IMR-90 (cell line): ENCODE measurements around the gene ZNF514. TPM values are rescaled to one million over a fixed set of nuclear protein-coding genes. Genes with fewer than 3 reads are reported as not detected.

Experiments used
- ATAC-seq: fragments of 200-7000 bp; cut with Tn5 transposase; 2 replicates; pipeline ENCODE4 v1.9.1; 2020; ENCODE audit warnings: low read depth, mild to moderate bottlenecking, moderate library complexity
- BruUV-seq: library from RNA; stranded (reverse); fragments of 400-500 nt; replicated peaks from 2 replicates; lab custom pipeline; 2021; lab: Mats Ljungman, UMichigan
- CTCF ChIA-PET: fragments of 300-600 bp; formaldehyde crosslinking; extraction: SDS; loops from one replicate; lab custom pipeline; 2021; ENCODE audit warnings: antibody characterized with exemption; lab: Yijun Ruan, JAX
- POLR2A ChIA-PET: fragments of 300-600 bp; sonication (Branson Sonifier 250); formaldehyde crosslinking; loops from one replicate; lab custom pipeline; 2022; ENCODE audit warnings: antibody characterized with exemption; ENCODE audit not compliant: unreplicated experiment; lab: Charles Lee
- DNase-seq: peaks from one replicate; pipeline ENCODE4 v3.0.0; 2013
- H2AFZ ChIP-seq: replicated peaks from 2 replicates; pipeline ENCODE3; 2013; ENCODE audit warnings: low read length, mild to moderate bottlenecking; ENCODE audit not compliant: poor library complexity
- H2AK5ac ChIP-seq: 2 replicates; pipeline ENCODE4 v1.6.1; 2013; ENCODE audit warnings: low read depth, low read length, inconsistent platforms
- H2AK9ac ChIP-seq: replicated peaks from 2 replicates; pipeline ENCODE3; 2013; ENCODE audit warnings: mild to moderate bottlenecking, low read depth, low read length, moderate library complexity; ENCODE audit not compliant: poor library complexity
- H2BK120ac ChIP-seq: 2 replicates; pipeline ENCODE4 v1.6.1; 2013; ENCODE audit warnings: low read depth, low read length, inconsistent platforms
- H2BK15ac ChIP-seq: 3 replicates; pipeline ENCODE4 v1.6.1; 2013; ENCODE audit warnings: low read depth, low read length, inconsistent platforms
- H2BK20ac ChIP-seq: 2 replicates; pipeline ENCODE4 v1.6.1; 2013; ENCODE audit warnings: low read depth, mild to moderate bottlenecking, inconsistent platforms, low read length, moderate library complexity
- H2BK5ac ChIP-seq: 2 replicates; pipeline ENCODE4 v1.6.1; 2013; ENCODE audit warnings: mild to moderate bottlenecking, low read depth, low read length, inconsistent platforms; ENCODE audit not compliant: poor library complexity, severe bottlenecking
- H3K14ac ChIP-seq: replicated peaks from 2 replicates; pipeline ENCODE4 v1.6.1; 2013; ENCODE audit warnings: low read depth, low read length, inconsistent platforms
- H3K18ac ChIP-seq: 2 replicates; pipeline ENCODE4 v1.6.1; 2013; ENCODE audit warnings: low read depth, low read length, control low read depth
- H3K23ac ChIP-seq: 2 replicates; pipeline ENCODE4 v1.6.1; 2013; ENCODE audit warnings: low read depth, low read length, inconsistent platforms
- H3K27ac ChIP-seq: 2 replicates; pipeline ENCODE4 v1.5.1; 2013; ENCODE audit warnings: mild to moderate bottlenecking, control low read depth, low read length; ENCODE audit not compliant: insufficient read depth
- H3K27me3 ChIP-seq: 2 replicates; pipeline ENCODE4 v1.6.1; 2013; ENCODE audit warnings: low read length; ENCODE audit not compliant: control insufficient read depth, insufficient read depth
- H3K36me3 ChIP-seq: 2 replicates; pipeline ENCODE4 v1.6.1; 2013; ENCODE audit warnings: low read length, mixed read lengths; ENCODE audit not compliant: control insufficient read depth, insufficient read depth
- H3K4ac ChIP-seq: 2 replicates; pipeline ENCODE4 v1.6.1; 2013; ENCODE audit warnings: low read depth, low read length, inconsistent platforms
- H3K4me1 ChIP-seq: 2 replicates; pipeline ENCODE4 v1.6.1; 2013; ENCODE audit warnings: low read length, mixed read lengths; ENCODE audit not compliant: control insufficient read depth, insufficient read depth
- H3K4me2 ChIP-seq: 2 replicates; pipeline ENCODE4 v1.6.1; 2013; ENCODE audit warnings: low read depth, mild to moderate bottlenecking, control low read depth, low read length, moderate library complexity
- H3K4me3 ChIP-seq: 2 replicates; pipeline ENCODE4 v1.5.1; 2013; ENCODE audit warnings: low read depth, mild to moderate bottlenecking, control low read depth, low read length, moderate library complexity; ENCODE audit not compliant: insufficient read depth
- H3K56ac ChIP-seq: 2 replicates; pipeline ENCODE4 v1.6.1; 2013; ENCODE audit warnings: low read length, inconsistent platforms; ENCODE audit not compliant: insufficient read depth; ENCODE audit errors: extremely low read depth
- H3K79me1 ChIP-seq, 2 experiments: 2 replicates each; pipeline ENCODE4 v1.6.1; 2013; ENCODE audit warnings: low read length in 2 of 2, inconsistent platforms in 1 of 2, low read depth in 1 of 2
- H3K9ac ChIP-seq: 2 replicates; pipeline ENCODE4 v1.6.1; 2013; ENCODE audit warnings: low read depth, low read length, control low read depth
- H3K9me1 ChIP-seq: 2 replicates; pipeline ENCODE4 v1.6.1; 2013; ENCODE audit warnings: low read length, inconsistent platforms; ENCODE audit not compliant: insufficient read depth
- H3K9me3 ChIP-seq: 2 replicates; pipeline ENCODE4 v1.6.1; 2013; ENCODE audit warnings: low read length; ENCODE audit not compliant: control insufficient read depth, insufficient read depth
- H4K20me1 ChIP-seq: 2 replicates; pipeline ENCODE4 v1.6.1; 2013; ENCODE audit warnings: low read length, inconsistent platforms; ENCODE audit not compliant: insufficient read depth
- H4K5ac ChIP-seq: 2 replicates; pipeline ENCODE4 v1.6.1; 2013; ENCODE audit warnings: mild to moderate bottlenecking, low read depth, low read length, control low read depth
- H4K8ac ChIP-seq, 2 experiments: 2 replicates each; pipeline ENCODE4 v1.6.1; 2013; ENCODE audit warnings: low read depth in 2 of 2, low read length in 2 of 2, control low read depth in 1 of 2, inconsistent platforms in 1 of 2
- H4K91ac ChIP-seq: 2 replicates; pipeline ENCODE4 v1.6.1; 2013; ENCODE audit warnings: low read depth, low read length, inconsistent platforms; ENCODE audit not compliant: insufficient read depth
- BHLHE40 ChIP-seq: fragments of 150-350 bp; IDR thresholded peaks from 2 replicates; pipeline ENCODE4 v1.6.1; 2016; ENCODE audit warnings: mild to moderate bottlenecking, low read depth, low read length
- CEBPB ChIP-seq: IDR thresholded peaks from 2 replicates; pipeline ENCODE4 v1.6.1; 2012; ENCODE audit warnings: low read depth, low read length, improper control_type of control experiment
- CHD1 ChIP-seq: IDR thresholded peaks from 2 replicates; pipeline ENCODE4 v1.6.1; 2012; ENCODE audit warnings: low read depth, low read length, improper control_type of control experiment
- ELK1 ChIP-seq: fragments of 150-350 bp; IDR thresholded peaks from 2 replicates; pipeline ENCODE4 v1.6.1; 2016; ENCODE audit warnings: low read depth, mild to moderate bottlenecking, low read length, moderate library complexity, borderline replicate concordance
- FOS ChIP-seq: fragments of 150-350 bp; IDR thresholded peaks from 2 replicates; pipeline ENCODE4 v1.6.1; 2016; ENCODE audit warnings: low read depth, low read length
- MAFK ChIP-seq: IDR thresholded peaks from 2 replicates; pipeline ENCODE4 v1.6.1; 2012; ENCODE audit warnings: low read depth, low read length, improper control_type of control experiment
- MAZ ChIP-seq: IDR thresholded peaks from 2 replicates; pipeline ENCODE4 v1.6.1; 2012; ENCODE audit warnings: low read depth, mild to moderate bottlenecking, low read length, improper control_type of control experiment, moderate library complexity, borderline replicate concordance
- MXI1 ChIP-seq: IDR thresholded peaks from 2 replicates; pipeline ENCODE4 v1.6.1; 2012; ENCODE audit warnings: low read depth, mild to moderate bottlenecking, low read length, moderate library complexity, borderline replicate concordance
- NFE2L2 ChIP-seq: fragments of 150-350 bp; IDR thresholded peaks from 2 replicates; pipeline ENCODE4 v1.6.1; 2016; ENCODE audit warnings: low read depth, mild to moderate bottlenecking, low read length
- POLR2A ChIP-seq: IDR thresholded peaks from 2 replicates; pipeline ENCODE4 v1.6.1; 2012; ENCODE audit warnings: mild to moderate bottlenecking, low read depth, low read length
- RAD21 ChIP-seq: IDR thresholded peaks from 2 replicates; pipeline ENCODE4 v1.6.1; 2012; ENCODE audit warnings: low read length, improper control_type of control experiment
- RCOR1 ChIP-seq: IDR thresholded peaks from 2 replicates; pipeline ENCODE4 v1.6.1; 2012; ENCODE audit warnings: mild to moderate bottlenecking, low read length, improper control_type of control experiment; ENCODE audit not compliant: insufficient replicate concordance
- RFX5 ChIP-seq: IDR thresholded peaks from 2 replicates; pipeline ENCODE4 v1.8.0; 2012; ENCODE audit warnings: low read depth, mild to moderate bottlenecking, low read length, moderate library complexity
- SMC3 ChIP-seq: fragments of 150-350 bp; IDR thresholded peaks from 2 replicates; pipeline ENCODE4 v1.6.1; 2016; ENCODE audit warnings: low read depth, mild to moderate bottlenecking, antibody characterized with exemption, low read length, moderate library complexity
- WGBS, 2 experiments: methylation state at CpG; one replicate each; pipeline versions ENCODE4 v1.1.5 to v1.1.7; 2013; ENCODE audit warnings: missing lambda C conversion rate in 2 of 2; ENCODE audit not compliant: insufficient read length in 1 of 2; ENCODE audit errors: extremely low coverage in 2 of 2; 5-methylcytosine and 5-hydroxymethylcytosine counted together
- dilution Hi-C: fragments of 300-500 bp; cut with HindIII; formaldehyde crosslinking; loops from one replicate; pipeline ENCODE4 v1.14.3; 2018; ENCODE audit warnings: low sequenced_read_pairs; ENCODE audit not compliant: unreplicated experiment
- in situ Hi-C: fragments of 300-500 bp; cut with MboI; formaldehyde crosslinking; loops from 3 replicates; pipeline ENCODE4 v1.14.3; 2019; ENCODE audit warnings: low sequenced_read_pairs, inconsistent platforms, mixed read lengths
- intact Hi-C: fragments of 100-400 bp; cut with micrococcal nuclease; formaldehyde crosslinking; loops from 2 replicates; pipeline ENCODE4 v1.10.0; 2022
- polyA plus RNA-seq, 3 experiments: library from polyadenylated mRNA; depleted of rRNA; stranded (reverse); fragments of >200 nt; gene quantifications; 2 replicates each; pipeline ENCODE4 v1.2.3, GENCODE V29; 2012; ENCODE audit warnings: low replicate concordance in 1 of 3
- total RNA-seq: library from RNA; depleted of rRNA; stranded (reverse); fragments of >200 nt; gene quantifications from 2 replicates; pipeline ENCODE4 v1.2.3, GENCODE V29; 2012
- TF ChIP-seq, protein P1 (sequence below): conservative IDR thresholded peaks from 2 replicates; pipeline ENCODE4 v1.5.1; 2012; ENCODE audit warnings: mild to moderate bottlenecking, low read depth, low read length, improper control_type of control experiment
- TF ChIP-seq, protein P2 (sequence below): fragments of 150-350 bp; IDR thresholded peaks from 2 replicates; pipeline ENCODE4 v1.6.1; 2017; ENCODE audit warnings: mild to moderate bottlenecking, antibody characterized with exemption, low read length, low read depth

ZNF514 gene
- total and polyA plus RNA-seq, 2 of the 4 experiments (the other 2 are of a cell fraction) = 5.3 to 6.5 TPM

DNA sequence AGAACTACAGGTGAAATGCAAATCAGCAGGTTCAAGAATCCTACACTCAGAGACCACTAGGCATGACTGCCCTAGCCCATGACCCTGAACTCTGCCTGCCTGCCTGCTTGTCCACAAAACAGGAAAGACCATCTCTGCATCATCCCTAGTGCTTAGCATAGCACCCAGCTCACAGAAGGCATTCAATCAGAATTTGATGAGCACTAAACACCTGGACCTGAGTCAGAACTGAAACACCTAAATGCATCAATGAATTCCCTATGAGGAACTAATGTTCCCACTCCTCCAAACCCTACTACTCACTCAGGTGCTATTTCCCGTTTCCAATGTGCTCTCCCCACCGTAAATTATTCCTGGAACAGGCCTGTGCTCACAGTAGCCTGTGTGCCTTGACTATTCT is 59.7 kb downstream of the ZNF514 start:
- Histone ChIP-seq H3K79me1 (no peaks in the 10 kb centered on the region), H2BK5ac (no peak overlapping the region), H3K4me2 (no peak overlapping the region), H3K27ac (no peak overlapping the region), H2AK9ac (no peak overlapping the region), H3K27me3 (no peaks in the 10 kb centered on the region), H3K9me3 (no peaks in the 10 kb centered on the region), H2BK120ac (no peak overlapping the region), H3K4ac (no peak overlapping the region), H2AFZ (no peak overlapping the region), H3K9me1 (no peaks in the 10 kb centered on the region), H3K18ac (no peak overlapping the region), H3K9ac (no peak overlapping the region), H2BK15ac (no peak overlapping the region), H3K4me3 (no peak overlapping the region), H3K36me3 (peaks cover 21% of the 10 kb centered on the region), H4K5ac (no peak overlapping the region), H3K56ac (no peak overlapping the region), H3K23ac (no peak overlapping the region), H3K4me1 (no peaks in the 10 kb centered on the region), H2AK5ac (no peak overlapping the region), H3K14ac (no peak overlapping the region), H4K8ac (no peak overlapping the region), H4K91ac (no peak overlapping the region), H4K20me1 (no peaks in the 10 kb centered on the region), H2BK20ac (no peak overlapping the region)
- ChIA-PET CTCF (interaction anchor here (0.6 to 0.7 kb wide), 2 partner anchors 21 to 107 kb away, joined by 3 to 4 read pairs; partner anchors contain the start of gene ZNF892), POLR2A (no interaction called here)
- DNase-seq = no peak
- TF ChIP-seq ELK1 = no peak
- no peak for TF ChIP-seq SMC3
- no peak for TF ChIP-seq CHD1
- TF ChIP-seq BHLHE40 = no peak
- TF ChIP-seq RCOR1 = no peak
- no peak for TF ChIP-seq RFX5
- no peak for TF ChIP-seq CEBPB
- TF ChIP-seq, protein P1, sequence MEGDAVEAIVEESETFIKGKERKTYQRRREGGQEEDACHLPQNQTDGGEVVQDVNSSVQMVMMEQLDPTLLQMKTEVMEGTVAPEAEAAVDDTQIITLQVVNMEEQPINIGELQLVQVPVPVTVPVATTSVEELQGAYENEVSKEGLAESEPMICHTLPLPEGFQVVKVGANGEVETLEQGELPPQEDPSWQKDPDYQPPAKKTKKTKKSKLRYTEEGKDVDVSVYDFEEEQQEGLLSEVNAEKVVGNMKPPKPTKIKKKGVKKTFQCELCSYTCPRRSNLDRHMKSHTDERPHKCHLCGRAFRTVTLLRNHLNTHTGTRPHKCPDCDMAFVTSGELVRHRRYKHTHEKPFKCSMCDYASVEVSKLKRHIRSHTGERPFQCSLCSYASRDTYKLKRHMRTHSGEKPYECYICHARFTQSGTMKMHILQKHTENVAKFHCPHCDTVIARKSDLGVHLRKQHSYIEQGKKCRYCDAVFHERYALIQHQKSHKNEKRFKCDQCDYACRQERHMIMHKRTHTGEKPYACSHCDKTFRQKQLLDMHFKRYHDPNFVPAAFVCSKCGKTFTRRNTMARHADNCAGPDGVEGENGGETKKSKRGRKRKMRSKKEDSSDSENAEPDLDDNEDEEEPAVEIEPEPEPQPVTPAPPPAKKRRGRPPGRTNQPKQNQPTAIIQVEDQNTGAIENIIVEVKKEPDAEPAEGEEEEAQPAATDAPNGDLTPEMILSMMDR = no peak
- no peak for TF ChIP-seq MXI1
- TF ChIP-seq NFE2L2 = no peak
- no peak for TF ChIP-seq POLR2A
- TF ChIP-seq RAD21 = no peak
- TF ChIP-seq, protein P2, sequence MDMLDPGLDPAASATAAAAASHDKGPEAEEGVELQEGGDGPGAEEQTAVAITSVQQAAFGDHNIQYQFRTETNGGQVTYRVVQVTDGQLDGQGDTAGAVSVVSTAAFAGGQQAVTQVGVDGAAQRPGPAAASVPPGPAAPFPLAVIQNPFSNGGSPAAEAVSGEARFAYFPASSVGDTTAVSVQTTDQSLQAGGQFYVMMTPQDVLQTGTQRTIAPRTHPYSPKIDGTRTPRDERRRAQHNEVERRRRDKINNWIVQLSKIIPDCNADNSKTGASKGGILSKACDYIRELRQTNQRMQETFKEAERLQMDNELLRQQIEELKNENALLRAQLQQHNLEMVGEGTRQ = no peak
- TF ChIP-seq MAZ = no peak
- TF ChIP-seq FOS = no peak
- no peak for TF ChIP-seq MAFK
- intact Hi-C loops = no loop called here
- no peak for ATAC-seq
- dilution Hi-C loops = no loop called here
- 100% methylated on average over 2 of the region's 2 CpGs; no CpG with 5 or more reads in 1 of the 2 experiments for WGBS, 2 experiments
- in situ Hi-C loops = no loop called here
- no TSS peak for BruUV-seq
